ENCODE measurements around the gene VPS4A. TPM values are rescaled to one million over a fixed set of nuclear protein-coding genes. Genes with fewer than 3 reads are reported as not detected.

Gene VPS4A
- polyA plus RNA-seq, 1 donor from 2014 or later = 46.3 TPM

DNA sequence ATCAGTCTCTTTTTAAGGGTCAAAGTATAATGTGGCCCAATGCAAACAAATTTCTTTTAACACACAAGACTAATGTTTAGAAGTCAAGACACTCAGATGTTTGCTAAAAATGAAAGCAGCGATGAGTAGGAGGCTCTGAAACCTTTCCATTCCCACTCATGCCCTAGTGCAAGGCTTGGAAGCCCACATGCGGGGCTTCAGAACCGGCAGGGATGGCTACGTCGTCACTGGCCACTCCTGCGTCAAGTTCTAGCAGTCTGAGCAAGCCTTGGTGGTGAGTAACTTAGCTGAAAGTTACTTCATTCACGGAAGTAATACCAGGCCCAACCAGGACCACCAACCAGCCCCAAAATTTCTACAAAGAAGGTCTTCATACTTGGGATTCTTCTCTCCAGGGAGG is 55.3 kb downstream of the VPS4A start:
- no peak overlapping the region for H2AFZ ChIP-seq (ENCODE audit: low read depth, low read length)
- H3K9me3 ChIP-seq (ENCODE audit: low read length) = no peaks in the 10 kb centered on the region
- H3K9ac ChIP-seq (ENCODE audit: low read length) = no peak overlapping the region
- H3K27me3 ChIP-seq (ENCODE audit: insufficient read depth, low read depth, low read length) = no peaks in the 10 kb centered on the region
- TF ChIP-seq EZH2 (IDR thresholded peaks at IDR 0.05; ENCODE audit: borderline replicate concordance, insufficient read depth, low read length, poor library complexity, severe bottlenecking) (no peak), POLR2AphosphoS5 (IDR thresholded peaks at IDR 0.05) (no peak), CTCF (IDR thresholded peaks at IDR 0.05; ENCODE audit: poor library complexity, severe bottlenecking) (no peak), MXI1 (conservative IDR thresholded peaks at IDR 0.05; ENCODE audit: poor library complexity, severe bottlenecking) (no peak), EP300 (conservative IDR thresholded peaks at IDR 0.05; ENCODE audit: poor library complexity, severe bottlenecking) (no peak), SMC3 (conservative IDR thresholded peaks at IDR 0.05; ENCODE audit: poor library complexity) (no peak), RAD21 (conservative IDR thresholded peaks at IDR 0.05) (no peak), TAF1 (IDR thresholded peaks at IDR 0.05; ENCODE audit: low read depth) (no peak), REST (IDR thresholded peaks at IDR 0.05; ENCODE audit: borderline replicate concordance) (no peak)
- no peak overlapping the region for H3K4me3 ChIP-seq (ENCODE audit: low read length)
- no peaks in the 10 kb centered on the region for H3K9me2 ChIP-seq (ENCODE audit: insufficient read depth, low read length)
- H3K27ac ChIP-seq (ENCODE audit: low read length) = no peak overlapping the region
- no peak overlapping the region for H3K4me2 ChIP-seq (ENCODE audit: low read length)
- H3K36me3 ChIP-seq (ENCODE audit: insufficient read depth, low read length) = peaks cover 7% of the 10 kb centered on the region
- no peaks in the 10 kb centered on the region for H3K79me2 ChIP-seq (replicated peaks; ENCODE audit: insufficient read depth, low read length)
- no peaks in the 10 kb centered on the region for H3F3A ChIP-seq (ENCODE audit: insufficient read depth, low read length, poor library complexity, severe bottlenecking)
- no peaks in the 10 kb centered on the region for H4K20me1 ChIP-seq (ENCODE audit: insufficient read depth)

- H3K27me3 ChIP-seq (ENCODE audit: insufficient read depth, low read depth, low read length) = no peaks in the 10 kb centered on the region
Observed at GRCh38 chr16:69367980-69368379, 56.8 kb downstream of the VPS4A start.

More at GRCh38 chr16:69367980-69368379, 56.8 kb downstream of the VPS4A start:
- no peaks in the 10 kb centered on the region for H3K79me2 ChIP-seq (replicated peaks; ENCODE audit: insufficient read depth, low read length)
- H3K9me3 ChIP-seq (ENCODE audit: low read length) = no peaks in the 10 kb centered on the region
- no peaks in the 10 kb centered on the region for H3F3A ChIP-seq (ENCODE audit: insufficient read depth, low read length, poor library complexity, severe bottlenecking)
- TF ChIP-seq SMC3 (conservative IDR thresholded peaks at IDR 0.05; ENCODE audit: poor library complexity) (no peak), TAF1 (IDR thresholded peaks at IDR 0.05; ENCODE audit: low read depth) (no peak), CTCF (IDR thresholded peaks at IDR 0.05; ENCODE audit: poor library complexity, severe bottlenecking) (no peak), POLR2AphosphoS5 (IDR thresholded peaks at IDR 0.05) (no peak), EP300 (conservative IDR thresholded peaks at IDR 0.05; ENCODE audit: poor library complexity, severe bottlenecking) (no peak), MXI1 (conservative IDR thresholded peaks at IDR 0.05; ENCODE audit: poor library complexity, severe bottlenecking) (no peak)
- no peaks in the 10 kb centered on the region for H4K20me1 ChIP-seq (ENCODE audit: insufficient read depth)
- H3K36me3 ChIP-seq (ENCODE audit: insufficient read depth, low read length) = peaks cover 4% of the 10 kb centered on the region
- no peak overlapping the region for H2AFZ ChIP-seq (ENCODE audit: low read depth, low read length)
- H3K27ac ChIP-seq (ENCODE audit: low read length) = no peak overlapping the region
- no peak overlapping the region for H3K4me2 ChIP-seq (ENCODE audit: low read length)
- no peak overlapping the region for H3K4me3 ChIP-seq (ENCODE audit: low read length)
- H3K9me2 ChIP-seq (ENCODE audit: insufficient read depth, low read length) = no peaks in the 10 kb centered on the region
- H3K9ac ChIP-seq (ENCODE audit: low read length) = no peak overlapping the region
